ENCODE measurements around the gene RALB. TPM values are rescaled to one million over a fixed set of nuclear protein-coding genes. Genes with fewer than 3 reads are reported as not detected.

RALB gene
- total RNA-seq, 1 donor from 2014 or later = 45.2 TPM

- TF ChIP-seq CTCF (IDR thresholded peaks at IDR 0.05; ENCODE audit: insufficient read depth, low read length, poor library complexity, severe bottlenecking) = no peak
- Histone ChIP-seq H3K27me3 (ENCODE audit: control insufficient read depth, insufficient read depth, low read length) (peaks cover 28% of the 10 kb centered on the region), H3K4me3 (ENCODE audit: low read depth, low read length) (no peak overlapping the region), H3K36me3 (ENCODE audit: control insufficient read depth, insufficient read depth, low read length) (no peaks in the 10 kb centered on the region)
- DNase-seq (ENCODE audit: low read depth) = no peak
Measured at GRCh38 chr2:120330946-120331822, 78.5 kb downstream of the RALB start.

- DNase-seq (ENCODE audit: low read depth) = no peak
- Histone ChIP-seq H3K4me3 (ENCODE audit: low read depth, low read length) (no peak overlapping the region), H3K27me3 (ENCODE audit: control insufficient read depth, insufficient read depth, low read length) (peaks cover 26% of the 10 kb centered on the region), H3K36me3 (ENCODE audit: control insufficient read depth, insufficient read depth, low read length) (no peaks in the 10 kb centered on the region)
- no peak for TF ChIP-seq CTCF (IDR thresholded peaks at IDR 0.05; ENCODE audit: insufficient read depth, low read length, poor library complexity, severe bottlenecking)
Measured at GRCh38 chr2:120331903-120332302, 79.3 kb downstream of the RALB start.

GRCh38 chr2:120332384-120332783 lies 79.7 kb downstream of the RALB start:
- TF ChIP-seq CTCF (IDR thresholded peaks at IDR 0.05; ENCODE audit: insufficient read depth, low read length, poor library complexity, severe bottlenecking) = no peak
- Histone ChIP-seq H3K4me3 (ENCODE audit: low read depth, low read length) (no peak overlapping the region), H3K27me3 (ENCODE audit: control insufficient read depth, insufficient read depth, low read length) (peaks cover 23% of the 10 kb centered on the region), H3K36me3 (ENCODE audit: control insufficient read depth, insufficient read depth, low read length) (no peaks in the 10 kb centered on the region)
- no peak for DNase-seq (ENCODE audit: low read depth)

GRCh38 chr2:120334068-120334467 lies 81.4 kb downstream of the RALB start:
- no peak for DNase-seq (ENCODE audit: low read depth)
- H3K36me3 ChIP-seq (ENCODE audit: control insufficient read depth, insufficient read depth, low read length) = no peaks in the 10 kb centered on the region
- H3K27me3 ChIP-seq (ENCODE audit: control insufficient read depth, insufficient read depth, low read length) = peaks cover 27% of the 10 kb centered on the region
- H3K4me3 ChIP-seq (ENCODE audit: low read depth, low read length) = no peak overlapping the region
- TF ChIP-seq CTCF (IDR thresholded peaks at IDR 0.05; ENCODE audit: insufficient read depth, low read length, poor library complexity, severe bottlenecking) = no peak

GRCh38 chr2:120336749-120337148 lies 84.1 kb downstream of the RALB start:
- no peak for TF ChIP-seq CTCF (IDR thresholded peaks at IDR 0.05; ENCODE audit: insufficient read depth, low read length, poor library complexity, severe bottlenecking)
- no peak for DNase-seq (ENCODE audit: low read depth)
- Histone ChIP-seq H3K27me3 (ENCODE audit: control insufficient read depth, insufficient read depth, low read length) (peaks cover 29% of the 10 kb centered on the region), H3K4me3 (ENCODE audit: low read depth, low read length) (no peak overlapping the region), H3K36me3 (ENCODE audit: control insufficient read depth, insufficient read depth, low read length) (no peaks in the 10 kb centered on the region)

GRCh38 chr2:120338015-120338414 lies 85.4 kb downstream of the RALB start:
- no peak for TF ChIP-seq CTCF (IDR thresholded peaks at IDR 0.05; ENCODE audit: insufficient read depth, low read length, poor library complexity, severe bottlenecking)

More at GRCh38 chr2:120338015-120338414, 85.4 kb downstream of the RALB start:
- Histone ChIP-seq H3K4me3 (ENCODE audit: low read depth, low read length) (no peak overlapping the region), H3K36me3 (ENCODE audit: control insufficient read depth, insufficient read depth, low read length) (no peaks in the 10 kb centered on the region), H3K27me3 (ENCODE audit: control insufficient read depth, insufficient read depth, low read length) (peaks cover 35% of the 10 kb centered on the region)
- DNase-seq (ENCODE audit: low read depth) = no peak
